GM20000 (cell line): Measurements from ENCODE around the gene DLG3.

Experiments used
- DNase-seq: peaks from one replicate; pipeline ENCODE4 v3.0.0; 2012; ENCODE audit warnings: low spot score
- CTCF ChIP-seq: IDR thresholded peaks from 2 replicates; pipeline ENCODE4 v1.5.1; 2012; ENCODE audit warnings: mild to moderate bottlenecking, control low read depth; ENCODE audit errors: extremely low read depth, missing control alignments

Gene DLG3

GRCh38 chrX:70422851-70423341, 21.7 kb upstream of the DLG3 start, which contains the start of gene GDPD2:
Gene GDPD2 (plus strand): TSS chrX:70423314. CDS start chrX:70424985, 1,671 bp downstream.
- no peak for DNase-seq
- no peak for TF ChIP-seq CTCF

- no peak for TF ChIP-seq CTCF
- DNase-seq: no peak
Measured at GRCh38 chrX:70423936-70424675, 20.5 kb upstream of the DLG3 start.

GRCh38 chrX:70424801-70425200, 19.8 kb upstream of the DLG3 start:
- no peak for TF ChIP-seq CTCF
- no peak for DNase-seq

GRCh38 chrX:70426286-70427278, 18.1 kb upstream of the DLG3 start:
- no peak for TF ChIP-seq CTCF
- DNase-seq: no peak

GRCh38 chrX:70427365-70427764, 17.3 kb upstream of the DLG3 start:
- no peak for TF ChIP-seq CTCF
- DNase-seq: no peak

- no peak for DNase-seq
- no peak for TF ChIP-seq CTCF
Measured at GRCh38 chrX:70429759-70430158, 14.9 kb upstream of the DLG3 start.
